GM18519 (cell line): ENCODE measurements around the gene RTN4IP1.
"Not testable (repeated sequence)": the region's sequence is repeated elsewhere in the genome, so short reads cannot be mapped to it uniquely, and the experiment has no call there.

Experiments used
- ATAC-seq: cut with Tn5 transposase; IDR thresholded peaks from one replicate; pipeline ENCODE4 v1.9.1; 2021; ENCODE audit warnings: mild to moderate bottlenecking, moderate library complexity; ENCODE audit not compliant: unreplicated experiment, low FRiP score

The RTN4IP1 gene

GRCh38 chr6:106549521-106549920, 79.8 kb downstream of the RTN4IP1 start:
- ATAC-seq, result no peak

GRCh38 chr6:106548926-106549455, 80.3 kb downstream of the RTN4IP1 start:
- ATAC-seq, result not testable (repeated sequence)

DNA sequence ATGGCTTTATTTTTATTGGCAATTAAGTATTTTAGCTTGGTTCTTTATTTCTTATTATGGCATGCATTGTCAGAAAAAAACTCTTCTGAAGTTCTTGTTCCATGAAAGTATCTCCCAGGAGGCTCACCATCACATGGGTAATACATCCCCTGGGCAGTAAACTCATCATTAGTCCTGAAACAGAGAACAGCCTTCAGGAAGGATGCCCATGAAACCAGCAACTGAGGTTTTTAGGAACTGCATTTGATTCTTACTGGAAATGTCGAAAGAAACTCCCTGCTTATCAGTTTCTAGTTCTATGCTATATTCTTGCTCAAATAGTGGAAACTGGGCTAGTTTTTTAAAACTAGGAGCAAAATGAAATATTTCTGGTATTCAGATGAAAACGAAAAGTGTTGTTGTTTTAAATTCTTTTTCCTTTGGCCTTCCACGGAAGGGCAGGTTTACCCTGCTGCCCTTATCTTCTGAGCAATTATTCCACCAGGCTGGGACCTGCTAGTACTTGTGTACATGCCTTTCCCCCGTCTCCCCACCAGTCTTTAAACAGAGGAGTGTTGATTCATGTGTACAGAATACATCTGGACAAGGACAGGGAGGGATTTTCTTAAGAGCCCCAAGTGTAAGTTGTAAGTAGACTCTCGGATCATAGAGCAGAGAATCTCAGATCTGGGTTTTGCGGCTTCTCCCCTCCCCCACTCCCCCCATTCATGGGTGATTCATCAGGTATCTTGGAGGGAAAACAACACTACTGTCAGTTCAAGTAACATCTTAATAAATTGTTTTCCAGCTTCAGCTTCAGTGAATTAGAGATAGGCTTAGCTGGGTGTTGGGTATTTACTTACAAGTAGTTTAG, 81.5 kb downstream of the RTN4IP1 start:
- no peak for ATAC-seq

- ATAC-seq, result no peak
These were observed 82.4 kb downstream of the RTN4IP1 start for GRCh38 chr6:106546691-106547414.

- no peak for ATAC-seq
These were observed 83.0 kb downstream of the RTN4IP1 start for GRCh38 chr6:106546261-106546690.

DNA sequence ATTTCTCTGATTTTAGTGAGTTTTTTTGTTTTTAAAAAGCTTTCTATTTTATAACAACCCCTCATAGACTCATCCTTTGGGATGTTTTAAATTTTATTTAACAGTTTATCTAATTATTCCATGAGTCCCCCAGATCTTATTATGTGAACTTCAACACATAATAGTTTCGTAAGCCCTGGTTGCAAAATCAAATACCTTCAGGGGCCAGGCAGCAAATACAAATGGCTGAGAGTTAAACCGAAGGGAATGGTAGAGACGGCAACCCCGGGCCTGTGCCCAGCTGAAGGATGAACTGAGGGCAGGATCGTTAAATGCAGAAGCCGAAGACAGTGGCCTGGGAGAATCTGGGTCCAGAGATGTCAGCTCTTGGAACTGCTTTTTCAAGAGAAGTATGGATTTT, 88.4 kb downstream of the RTN4IP1 start:
- no peak for ATAC-seq

DNA sequence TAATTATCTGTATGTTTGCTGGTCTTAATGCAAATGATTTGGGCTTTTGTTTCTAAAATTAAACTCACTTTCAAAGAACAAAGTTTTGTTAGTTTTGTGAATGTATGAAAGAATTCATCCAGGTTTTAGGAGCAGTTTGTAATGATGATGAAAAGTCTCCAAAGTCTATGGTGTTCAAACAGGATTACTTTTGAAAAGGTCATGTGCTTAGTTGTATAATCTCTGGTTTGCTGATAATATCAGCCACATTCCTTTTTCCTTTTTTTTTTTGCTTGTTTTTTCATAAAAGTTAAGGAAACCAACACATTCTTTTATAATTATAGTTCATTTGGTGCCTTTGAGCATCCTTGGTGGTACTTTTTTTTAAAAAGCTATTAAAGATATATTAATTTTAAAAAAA, 88.9 kb downstream of the RTN4IP1 start:
- no peak for ATAC-seq

DNA sequence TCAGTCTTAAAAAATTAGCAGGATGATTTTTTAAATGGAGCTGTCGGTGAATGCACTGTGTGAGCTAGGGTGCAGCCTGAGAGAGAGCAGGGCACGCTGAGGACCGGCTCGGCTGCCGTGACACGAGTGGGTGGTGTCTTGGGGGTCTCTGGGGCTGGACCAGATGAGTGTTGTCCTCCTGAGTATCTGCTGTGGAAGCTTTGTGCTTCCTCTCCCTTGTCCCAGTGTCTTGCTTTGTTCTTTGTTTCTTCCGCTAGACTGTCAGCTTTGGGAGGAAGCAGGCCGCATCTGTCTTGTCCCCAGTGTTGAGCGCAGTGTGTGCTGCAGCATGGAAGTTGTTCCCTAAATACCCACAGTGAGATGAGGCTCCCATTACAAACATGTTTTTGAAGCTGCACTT, 89.4 kb downstream of the RTN4IP1 start:
- ATAC-seq, result no peak

- ATAC-seq, result no peak
These were observed 91.2 kb downstream of the RTN4IP1 start for GRCh38 chr6:106538145-106538544.

- no peak for ATAC-seq
These were observed 91.6 kb downstream of the RTN4IP1 start for GRCh38 chr6:106537662-106538061.

DNA sequence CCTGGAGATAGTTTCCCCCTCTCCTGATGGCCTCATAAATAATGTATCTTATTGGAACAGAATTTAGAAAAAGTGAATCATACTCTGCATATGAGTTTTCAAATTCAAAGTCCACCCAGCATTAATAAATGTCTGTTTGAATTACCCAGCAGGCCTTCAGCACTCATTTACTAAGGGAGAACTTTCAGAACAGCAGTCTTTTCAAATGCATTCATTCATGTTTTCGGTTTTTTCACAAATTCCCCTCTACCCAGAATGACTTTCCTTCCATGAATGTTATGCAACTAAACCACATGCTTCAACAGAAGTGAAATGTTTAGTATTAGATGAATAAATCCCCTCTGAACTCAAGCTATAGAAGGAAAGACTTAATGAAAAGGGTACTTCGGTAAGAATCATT, 92.4 kb downstream of the RTN4IP1 start:
- ATAC-seq, result no peak

DNA sequence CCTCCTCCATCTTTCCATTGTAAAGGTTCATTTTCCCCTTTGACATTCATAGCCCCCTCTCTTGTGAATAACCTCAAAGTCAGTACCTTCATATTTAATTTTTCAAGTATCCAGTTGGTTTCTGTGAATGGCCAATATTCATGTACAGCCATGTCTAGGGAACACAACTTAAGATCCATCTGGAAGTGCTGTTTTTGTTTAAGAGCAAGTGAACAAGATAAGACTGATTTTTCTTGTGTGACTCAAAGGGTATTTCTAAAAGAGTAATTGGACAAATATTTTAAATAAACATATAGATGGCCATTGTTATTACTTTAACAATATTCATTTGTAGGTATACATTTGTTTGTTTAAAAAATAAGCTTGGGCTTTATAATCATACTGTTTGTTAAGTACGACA, 92.9 kb downstream of the RTN4IP1 start:
- ATAC-seq, result no peak

DNA sequence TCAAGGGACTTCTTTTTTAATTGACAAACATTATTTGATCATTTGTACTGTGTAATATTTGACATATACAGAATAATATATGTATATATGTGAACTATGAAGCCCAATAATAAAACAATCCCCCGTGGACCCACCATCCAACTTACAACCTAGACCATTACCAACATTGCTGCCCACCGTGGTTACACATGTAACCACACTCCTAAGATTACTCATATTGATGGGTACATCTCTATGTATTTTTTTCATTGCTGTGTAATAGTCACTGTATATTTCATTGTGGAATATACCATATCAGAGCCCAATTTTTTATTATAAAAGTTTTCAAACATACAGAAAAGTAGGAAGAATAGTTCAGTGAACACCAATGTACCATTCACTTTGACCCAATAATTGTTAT, 94.3 kb downstream of the RTN4IP1 start:
- ATAC-seq, result no peak

GRCh38 chr6:106534564-106534982, 94.7 kb downstream of the RTN4IP1 start:
- ATAC-seq, result no peak

- ATAC-seq, result no peak
These were observed 95.3 kb downstream of the RTN4IP1 start for GRCh38 chr6:106534004-106534403.

GRCh38 chr6:106533054-106533453, 96.2 kb downstream of the RTN4IP1 start:
- ATAC-seq, result no peak

DNA sequence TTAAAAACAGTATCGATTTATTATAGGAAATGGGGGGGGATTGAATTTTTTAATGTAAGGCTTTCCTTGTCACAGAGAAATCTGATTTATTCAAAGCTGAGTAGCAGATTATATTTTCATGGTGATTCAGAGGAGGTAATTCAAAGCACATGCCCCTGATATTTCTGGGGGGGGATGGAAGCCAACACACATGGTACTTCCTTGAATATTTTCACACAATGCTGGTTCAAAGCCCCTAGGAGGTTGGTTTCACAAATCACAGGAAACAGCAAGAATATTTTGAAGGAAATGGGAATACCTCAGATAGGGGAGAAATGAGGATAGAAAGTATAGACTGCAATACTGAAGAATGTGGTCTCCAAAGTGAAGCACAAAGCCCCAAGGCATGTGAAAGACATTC, 98.8 kb downstream of the RTN4IP1 start:
- no peak for ATAC-seq

- no peak for ATAC-seq
These were observed 99.3 kb downstream of the RTN4IP1 start for GRCh38 chr6:106530026-106530425.

GRCh38 chr6:106529438-106529837, 99.9 kb downstream of the RTN4IP1 start:
- no peak for ATAC-seq

DNA sequence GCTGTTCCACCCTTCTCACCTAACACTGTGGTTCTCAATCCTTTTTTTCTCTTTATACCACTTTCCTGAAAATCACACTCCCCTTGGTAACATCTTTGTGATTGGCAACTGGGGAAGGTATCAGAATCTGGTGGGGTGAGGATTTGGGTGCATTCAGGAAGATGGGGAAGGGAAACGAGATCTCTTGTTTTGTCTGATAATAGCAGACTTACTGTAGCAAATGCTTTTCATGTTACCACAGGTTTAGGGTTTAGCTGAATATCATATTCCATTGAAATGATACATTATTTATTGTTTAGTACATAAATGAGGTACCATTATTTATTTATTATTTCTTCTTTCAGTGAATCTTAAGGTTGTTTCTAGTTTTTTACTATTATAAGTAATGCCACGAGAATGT, 100.8 kb downstream of the RTN4IP1 start:
- ATAC-seq, result no peak

GRCh38 chr6:106527979-106528378, 101.3 kb downstream of the RTN4IP1 start:
- ATAC-seq, result no peak

DNA sequence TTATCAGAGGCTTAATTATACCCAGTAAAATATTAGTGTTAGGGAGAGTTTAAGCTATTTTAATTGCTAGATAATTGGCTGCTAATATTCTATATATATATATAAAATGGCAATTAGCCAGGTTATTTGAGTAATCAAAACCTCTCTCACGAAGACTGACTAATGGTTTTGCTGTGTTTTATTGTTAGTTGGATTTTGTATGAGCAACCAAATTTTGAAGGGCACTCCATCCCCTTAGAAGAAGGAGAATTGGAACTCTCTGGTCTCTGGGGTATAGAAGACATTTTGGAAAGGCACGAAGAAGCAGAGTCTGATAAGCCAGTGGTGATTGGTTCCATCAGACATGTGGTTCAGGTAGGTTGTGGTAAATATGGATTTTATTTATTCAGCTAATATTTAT, 102.2 kb downstream of the RTN4IP1 start:
- ATAC-seq, result no peak
